GM12875 (cell line): ENCODE data around the gene RABL6.
"Not testable (repeated sequence)": the region's sequence is repeated elsewhere in the genome, so short reads cannot be mapped to it uniquely, and the experiment has no call there.

Experiments used
- H3K4me3 ChIP-seq: one replicate; pipeline ENCODE4 v1.5.1; 2011; ENCODE audit warnings: low read depth, low read length, control low read depth
- CTCF ChIP-seq: IDR thresholded peaks from 2 replicates; pipeline ENCODE4 v1.5.1; 2011; ENCODE audit warnings: low read depth, mild to moderate bottlenecking, control low read depth, inconsistent platforms, low read length, moderate library complexity, borderline replicate concordance; ENCODE audit not compliant: insufficient read depth

RABL6 gene

DNA sequence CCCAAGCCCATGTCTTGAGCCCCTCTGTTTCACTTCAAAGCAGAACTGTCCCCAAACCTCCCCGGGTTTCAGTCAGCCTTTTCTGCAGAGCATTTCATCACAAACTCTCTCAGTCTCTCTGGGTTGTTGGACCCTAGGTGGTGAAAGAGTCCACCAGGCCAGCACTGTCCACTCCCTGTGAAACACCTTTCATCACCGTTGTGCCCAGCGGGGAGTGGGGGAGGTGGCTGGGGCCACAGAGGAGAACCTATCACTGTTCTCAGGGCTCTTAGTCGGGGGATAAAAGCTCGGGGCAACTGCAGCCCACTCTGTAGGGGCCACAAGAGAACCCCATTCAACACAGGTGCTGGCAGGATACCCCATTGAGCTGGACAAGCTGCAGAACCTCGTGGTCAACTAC is 5.4 kb upstream of the RABL6 start:
- H3K4me3 ChIP-seq = no peak overlapping the region
- TF ChIP-seq CTCF = no peak

GRCh38 chr9:136803009-136803550 is 4.7 kb upstream of the RABL6 start:
- H3K4me3 ChIP-seq = not testable (repeated sequence)

DNA sequence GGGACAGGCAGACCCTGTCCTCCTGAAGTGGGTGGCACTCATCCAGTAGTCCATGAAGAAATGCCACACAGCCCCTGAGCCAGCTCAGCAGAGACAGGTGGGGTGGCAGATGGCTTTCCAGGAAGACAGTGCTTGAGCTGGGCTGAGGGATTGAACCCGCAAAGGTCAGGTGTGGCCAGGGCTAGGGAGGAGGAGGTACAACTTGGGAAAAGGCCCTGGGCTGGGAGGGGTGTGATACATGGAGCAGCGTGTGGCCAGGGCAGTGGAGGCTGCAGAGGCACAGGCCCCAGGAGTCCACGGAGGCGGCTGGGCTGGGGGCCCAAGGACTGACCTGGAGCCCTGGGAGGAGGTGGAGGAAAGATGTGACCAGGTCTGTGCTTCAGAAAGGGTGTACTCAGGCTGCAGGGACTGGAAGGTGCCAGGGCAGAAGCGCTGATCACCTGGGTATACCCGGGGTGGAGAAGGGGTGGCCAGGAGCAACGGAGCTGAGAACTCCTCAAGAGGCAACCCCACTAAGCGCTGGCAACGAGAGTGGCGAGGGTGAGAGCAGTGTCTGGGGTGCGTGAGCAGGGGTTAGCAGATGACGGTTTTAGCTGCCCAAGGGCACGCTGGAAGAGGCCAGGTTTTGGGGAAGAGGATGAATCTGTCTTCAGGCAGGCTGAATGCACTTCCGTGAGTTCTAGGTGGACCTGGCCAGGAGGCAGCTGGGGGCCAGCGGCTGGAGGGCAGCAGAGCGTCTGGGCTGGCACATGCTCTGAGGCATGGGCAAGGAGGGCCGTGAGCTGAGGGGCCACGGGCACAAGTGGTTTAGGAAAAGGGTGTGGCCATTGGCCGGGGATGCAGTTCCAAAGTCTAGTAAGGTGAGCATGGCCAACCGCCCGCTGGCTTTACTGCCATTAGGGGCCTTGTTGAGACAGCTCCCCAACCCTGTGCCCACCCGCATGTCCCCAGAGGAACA is 3.9 kb upstream of the RABL6 start:
- no peak for TF ChIP-seq CTCF
- no peak overlapping the region for H3K4me3 ChIP-seq

- no peak overlapping the region for H3K4me3 ChIP-seq
- TF ChIP-seq CTCF = no peak
Measured at GRCh38 chr9:136804509-136805206, 3.1 kb upstream of the RABL6 start.

GRCh38 chr9:136805207-136805740 is 2.5 kb upstream of the RABL6 start:
- H3K4me3 ChIP-seq = no peak overlapping the region
- no peak for TF ChIP-seq CTCF

DNA sequence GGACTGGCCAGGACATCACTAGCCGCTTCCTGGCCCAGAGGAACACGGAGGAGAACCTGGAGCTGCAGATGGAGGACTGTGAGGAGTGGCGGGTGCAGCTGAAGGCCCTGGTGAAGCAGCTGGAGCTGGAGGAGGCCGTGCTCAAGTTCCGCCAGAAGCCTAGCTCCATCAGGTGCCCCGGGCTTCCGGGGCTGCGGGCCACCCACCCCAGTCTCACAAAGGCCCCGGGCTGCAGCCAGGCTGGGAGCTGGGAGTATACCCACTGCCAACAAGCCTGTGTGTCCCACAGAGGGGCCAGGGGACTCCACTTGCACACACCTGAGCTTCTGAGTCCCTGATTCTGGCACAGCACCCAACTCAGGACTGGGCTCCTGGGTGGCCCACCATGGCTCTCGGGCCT is 1.7 kb upstream of the RABL6 start:
- no peak overlapping the region for H3K4me3 ChIP-seq
- no peak for TF ChIP-seq CTCF

DNA sequence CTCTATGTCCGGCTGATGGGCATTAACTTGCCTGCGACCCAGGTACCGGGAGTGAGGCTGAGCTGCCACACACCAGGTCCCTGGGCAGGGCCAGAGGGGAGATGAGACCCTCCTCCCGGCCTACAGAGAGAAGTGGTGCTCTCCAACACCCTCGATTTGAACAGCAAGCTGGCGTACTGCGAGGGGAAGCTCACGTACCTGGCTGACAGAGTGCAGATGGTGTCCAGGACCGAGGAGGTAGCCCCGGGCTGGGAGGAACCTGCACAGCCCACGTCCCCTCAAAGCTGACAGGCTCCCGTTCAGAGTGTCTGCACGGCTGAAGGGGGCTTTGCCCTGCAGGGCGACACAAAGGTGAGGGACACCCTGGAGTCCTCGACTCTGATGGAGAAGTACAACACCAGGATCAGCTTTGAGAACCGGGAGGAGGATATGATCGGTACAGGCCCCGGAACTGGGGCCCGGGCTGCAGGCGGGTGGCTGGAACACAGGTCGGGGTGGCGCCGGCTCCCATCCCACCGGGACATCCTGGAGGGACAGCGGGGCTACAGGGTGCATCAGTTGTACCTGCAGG is 1.0 kb upstream of the RABL6 start:
- peak overlapping the region; percentile 97 for H3K4me3 ChIP-seq
- TF ChIP-seq CTCF = no peak
